Naive thymus-derived CD8-positive, alpha-beta T cell (primary cell): ENCODE data around the gene LAMTOR1. TPM values are rescaled to one million over a fixed set of nuclear protein-coding genes. Genes with fewer than 3 reads are reported as not detected.

Experiments
- ATAC-seq, 2 donors: fragments of 150-1000 bp; cut with Tn5 transposase in 1 of 2; sonication (Bioruptor Pico), chemical (Tn5 transposase) in 1 of 2; 1 replicate in 1 of 2; 2 replicates in 1 of 2; pipeline ENCODE4 v1.10.0; 2021; ENCODE audit warnings: mild to moderate bottlenecking in 2 of 2, moderate library complexity in 2 of 2
- POLR2A ChIA-PET: fragments of 350-600 bp; sonication (Branson Sonifier 250); formaldehyde crosslinking; loops from one replicate; lab custom pipeline; 2021; ENCODE audit warnings: antibody characterized with exemption; lab: Charles Lee
- DNase-seq, 10 donors: peaks; one replicate each; pipeline versions ENCODE4 v3.0.0 to v3.0.0-alpha.2; 2020 to 2022
- H3K27ac Mint-ChIP-seq, 10 donors: one replicate each; pipeline ENCODE4 v1.8.0; 2020 to 2022; ENCODE audit warnings: mild to moderate bottlenecking in 10 of 10, mixed read lengths in 10 of 10, moderate library complexity in 4 of 10, inconsistent platforms in 1 of 10
- H3K27me3 Mint-ChIP-seq, 5 donors: one replicate each; pipeline ENCODE4 v1.8.0; 2021 to 2022; ENCODE audit warnings: mixed read lengths in 5 of 5
- H3K36me3 Mint-ChIP-seq, 3 donors: one replicate each; pipeline ENCODE4 v1.8.0; 2020 to 2022; ENCODE audit warnings: mixed read lengths in 3 of 3, mild to moderate bottlenecking in 2 of 3, inconsistent platforms in 1 of 3
- H3K4me1 Mint-ChIP-seq, 4 donors: one replicate each; pipeline ENCODE4 v1.8.0; 2021 to 2022; ENCODE audit warnings: mixed read lengths in 4 of 4
- H3K4me3 Mint-ChIP-seq, 10 donors: one replicate each; pipeline ENCODE4 v1.8.0; 2020 to 2022; ENCODE audit warnings: mild to moderate bottlenecking in 10 of 10, mixed read lengths in 10 of 10, moderate library complexity in 6 of 10, inconsistent platforms in 1 of 10
- H3K9me3 Mint-ChIP-seq, 9 donors: one replicate each; pipeline ENCODE4 v1.8.0; 2020 to 2022; ENCODE audit warnings: mixed read lengths in 9 of 9, mild to moderate bottlenecking in 3 of 9, inconsistent platforms in 1 of 9, moderate library complexity in 1 of 9
- polyA plus RNA-seq, 3 donors: library from polyadenylated mRNA; unstranded; fragments of 300-500 nt; fragmentation: Illumina TruSeq; gene quantifications; one replicate each; pipeline ENCODE4 v1.2.3, GENCODE V29; 2021
- total RNA-seq, 8 experiments: library from RNA in 2 of 8; stranded (reverse) in 2 of 8; gene quantifications; one replicate each; pipeline ENCODE4 v1.2.3 and lab custom pipeline; 2021 to 2026

The LAMTOR1 gene
- total and polyA plus RNA-seq, 5 experiments from 2014 or later = 66.8 to 87.7 (median 78.0) TPM

DNA sequence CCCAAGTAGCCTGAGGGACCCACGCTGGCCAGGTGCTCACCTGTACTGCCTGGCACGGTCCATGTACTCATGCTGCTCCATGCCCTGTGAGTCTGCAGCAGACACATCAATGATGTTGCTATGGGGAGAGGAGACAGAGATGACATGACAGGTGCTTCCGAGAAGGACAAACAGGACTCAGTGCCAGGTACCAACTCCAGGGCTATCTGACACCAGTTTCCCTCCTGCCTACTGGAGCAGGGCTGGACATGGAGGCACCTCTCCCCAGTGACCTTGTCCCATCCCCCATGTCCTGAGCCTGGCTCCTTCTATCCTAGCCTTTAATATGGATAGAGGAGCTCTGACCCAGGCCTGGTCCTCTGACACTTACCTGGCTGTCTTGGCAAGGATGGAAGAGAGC is 4.4 kb downstream of the LAMTOR1 start:
- no peaks in the 10 kb centered on the region for H3K9me3 Mint-ChIP-seq
- H3K4me1 Mint-ChIP-seq = peaks cover 26 to 45% (median 37%) of the 10 kb centered on the region in 4 donors
- peak overlapping the region in 4 of 10 donors; percentile 24 to 76 (median 70) for H3K27ac Mint-ChIP-seq
- POLR2A ChIA-PET = interaction anchor here (1.5 to 8.1 kb wide), 4 partner anchors 8 to 58 kb away, joined by 5 to 79 read pairs (median 8); partner anchors contain the start of gene ANAPC15
- ATAC-seq = no peak
- H3K27me3 Mint-ChIP-seq = no peaks in the 10 kb centered on the region
- peaks cover 0 to 46% (median 5%) of the 10 kb centered on the region in 3 donors for H3K36me3 Mint-ChIP-seq
- H3K4me3 Mint-ChIP-seq = no peak overlapping the region
- no peak for DNase-seq

DNA sequence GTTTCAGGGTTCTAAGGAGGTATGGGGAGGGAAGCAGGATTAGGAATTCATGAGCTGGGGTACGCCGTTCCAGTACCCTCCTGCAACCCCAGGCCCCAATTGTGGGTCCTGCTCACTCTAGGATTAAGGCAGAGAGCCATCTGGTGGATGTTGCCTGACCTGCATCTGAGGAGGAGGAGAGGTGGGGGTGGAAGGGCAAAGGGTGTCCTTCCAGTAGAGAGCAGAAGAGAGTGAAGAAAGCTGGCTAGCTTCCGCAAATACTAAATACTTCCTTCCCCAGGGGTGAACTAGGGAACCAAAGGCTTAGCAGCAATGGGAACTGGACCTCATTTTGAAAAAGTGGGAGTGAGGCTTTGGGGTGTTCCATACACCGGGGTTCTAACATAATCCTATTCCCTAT is 11.8 kb downstream of the LAMTOR1 start:
- no peaks in the 10 kb centered on the region for H3K9me3 Mint-ChIP-seq
- ATAC-seq (peak; percentile 99), DNase-seq (peak; percentile 34 to 85 (median 68))
- no peaks in the 10 kb centered on the region for H3K27me3 Mint-ChIP-seq
- H3K36me3 Mint-ChIP-seq = peaks cover 0 to 38% (median 0%) of the 10 kb centered on the region in 3 donors
- peak overlapping the region in 8 of 10 donors; percentile 20 to 96 (median 84) for H3K27ac Mint-ChIP-seq
- no peak overlapping the region for H3K4me3 Mint-ChIP-seq
- POLR2A ChIA-PET = interaction anchor here (0.7 to 2.8 kb wide), 6 partner anchors 9 to 66 kb away, joined by 3 to 28 read pairs (median 6); no protein-coding TSS in a partner anchor
- peaks cover 16 to 19% (median 16%) of the 10 kb centered on the region in 4 donors for H3K4me1 Mint-ChIP-seq

DNA sequence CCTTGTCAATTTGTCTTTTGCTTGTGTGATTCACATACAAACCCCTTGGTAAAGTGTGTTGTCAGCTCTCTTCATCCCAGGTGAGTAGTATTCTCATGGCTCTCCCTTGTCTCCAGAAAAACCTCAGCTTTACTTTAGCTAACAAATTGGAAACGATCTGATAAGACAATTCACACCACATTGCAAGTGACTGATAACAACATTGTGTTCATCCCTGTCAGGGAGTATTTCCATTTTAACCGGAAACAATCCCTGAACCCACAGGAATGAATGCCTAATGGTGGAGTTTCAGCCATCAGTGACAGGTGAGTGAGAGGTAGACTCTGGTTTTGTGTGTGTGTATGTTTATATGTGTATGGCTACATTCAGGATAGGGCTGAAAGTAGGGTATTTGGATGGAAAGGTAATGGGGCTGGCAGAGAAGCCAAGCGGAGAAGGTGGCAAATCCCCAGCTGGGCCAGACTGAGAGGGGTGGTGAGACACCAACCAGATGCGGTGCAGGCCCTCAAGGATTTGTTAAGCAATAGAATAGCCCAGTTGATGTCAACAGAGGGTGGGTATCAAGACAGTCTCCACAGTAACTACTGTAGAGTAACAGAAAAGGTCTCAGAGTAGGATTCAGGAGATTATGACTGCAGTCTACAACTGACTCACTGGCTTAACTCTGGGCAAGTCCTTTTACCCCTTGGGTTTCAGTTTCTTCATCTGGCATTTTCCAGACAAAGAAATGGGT is 14.9 kb downstream of the LAMTOR1 start:
- H3K36me3 Mint-ChIP-seq = peaks cover 0 to 23% (median 0%) of the 10 kb centered on the region in 3 donors
- H3K4me3 Mint-ChIP-seq = no peak overlapping the region
- H3K27me3 Mint-ChIP-seq = no peaks in the 10 kb centered on the region
- H3K9me3 Mint-ChIP-seq = no peaks in the 10 kb centered on the region
- no peak for DNase-seq
- H3K4me1 Mint-ChIP-seq = peaks cover 16 to 22% (median 19%) of the 10 kb centered on the region in 4 donors
- H3K27ac Mint-ChIP-seq = peak overlapping the region in 9 of 10 donors; percentile 3 to 56 (median 48)
- ATAC-seq = no peak
- POLR2A ChIA-PET = interaction anchor here (4.7 kb wide), 1 partner anchor 47 kb away, joined by 35 read pairs; no protein-coding TSS in a partner anchor

DNA sequence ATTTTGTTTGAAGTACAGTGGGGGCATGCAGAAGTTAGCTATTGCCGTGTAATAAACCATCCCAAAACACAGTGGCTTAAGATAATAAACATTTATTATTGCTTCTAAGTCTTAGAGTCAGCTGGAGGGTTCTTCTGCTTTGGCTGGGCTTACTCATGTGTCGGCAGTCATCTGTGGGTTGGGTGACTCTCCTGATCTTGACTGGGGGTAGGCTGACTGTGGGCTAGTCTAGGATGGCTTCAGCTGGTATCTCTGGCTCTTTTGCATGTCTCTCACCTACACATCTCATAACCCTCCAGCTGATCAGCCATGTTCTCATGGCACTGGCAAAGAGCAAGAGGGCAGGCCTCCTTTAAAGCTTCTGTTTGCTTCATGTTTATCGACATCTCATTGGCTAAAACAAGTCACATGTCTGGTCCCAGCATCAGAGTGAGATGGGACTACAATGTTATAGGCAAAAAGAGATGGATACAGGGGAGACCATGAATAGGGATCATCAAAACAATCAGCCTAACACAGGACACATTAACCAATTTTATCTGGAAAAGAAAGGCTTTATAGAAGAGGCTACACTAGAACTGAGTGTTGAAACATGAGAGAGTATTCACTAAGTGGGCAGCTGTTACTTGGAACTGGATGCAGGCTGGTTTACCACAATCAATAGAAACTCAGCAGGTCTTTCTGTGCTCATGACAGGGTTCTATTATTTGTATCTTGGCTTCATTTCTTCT is 17.3 kb downstream of the LAMTOR1 start:
- H3K27ac Mint-ChIP-seq = peak overlapping the region; percentile 4 to 93 (median 82)
- no peak for ATAC-seq
- POLR2A ChIA-PET = interaction anchor here (0.6 to 4.7 kb wide), 5 partner anchors 12 to 61 kb away, joined by 3 to 35 read pairs (median 4); partner anchors contain the start of gene ANAPC15

DNA sequence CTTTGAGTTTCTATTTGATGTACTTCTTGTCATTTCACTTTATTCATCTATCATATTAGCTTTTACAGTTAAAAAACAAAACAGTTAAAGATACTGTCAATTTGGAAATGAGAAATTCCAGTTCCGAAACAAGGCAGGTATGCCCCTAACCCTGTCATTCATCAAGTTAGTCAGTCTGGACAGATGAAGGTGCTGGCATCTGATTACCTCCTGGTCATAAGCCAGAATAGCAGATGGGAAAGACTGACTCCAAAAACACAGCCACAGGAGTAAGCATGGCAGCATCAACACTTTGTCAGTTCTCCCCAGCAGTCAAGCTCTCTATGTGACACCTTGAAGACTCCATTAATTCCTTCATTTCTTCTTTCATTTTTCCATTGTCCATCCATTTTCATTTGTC is 18.1 kb downstream of the LAMTOR1 start:
- Mint-ChIP-seq H3K36me3 (peaks cover 0 to 18% (median 0%) of the 10 kb centered on the region in 3 donors), H3K4me3 (no peak overlapping the region), H3K27ac (peak overlapping the region in 9 of 10 donors; percentile 18 to 93 (median 67)), H3K9me3 (no peaks in the 10 kb centered on the region), H3K4me1 (peaks cover 23 to 32% (median 28%) of the 10 kb centered on the region in 4 donors), H3K27me3 (no peaks in the 10 kb centered on the region)
- no peak for DNase-seq
- ATAC-seq = no peak
- POLR2A ChIA-PET = interaction anchor here (0.8 to 4.7 kb wide), 5 partner anchors 12 to 60 kb away, joined by 4 to 35 read pairs (median 4); partner anchors contain the start of gene ANAPC15

More for the DNA sequence above, 17.3 kb downstream of the LAMTOR1 start:
- peaks cover 0 to 18% (median 0%) of the 10 kb centered on the region in 3 donors for H3K36me3 Mint-ChIP-seq
- no peak overlapping the region for H3K4me3 Mint-ChIP-seq
- no peaks in the 10 kb centered on the region for H3K9me3 Mint-ChIP-seq
- peaks cover 18 to 25% (median 21%) of the 10 kb centered on the region in 4 donors for H3K4me1 Mint-ChIP-seq
- H3K27me3 Mint-ChIP-seq = no peaks in the 10 kb centered on the region
- DNase-seq = no peak

DNA sequence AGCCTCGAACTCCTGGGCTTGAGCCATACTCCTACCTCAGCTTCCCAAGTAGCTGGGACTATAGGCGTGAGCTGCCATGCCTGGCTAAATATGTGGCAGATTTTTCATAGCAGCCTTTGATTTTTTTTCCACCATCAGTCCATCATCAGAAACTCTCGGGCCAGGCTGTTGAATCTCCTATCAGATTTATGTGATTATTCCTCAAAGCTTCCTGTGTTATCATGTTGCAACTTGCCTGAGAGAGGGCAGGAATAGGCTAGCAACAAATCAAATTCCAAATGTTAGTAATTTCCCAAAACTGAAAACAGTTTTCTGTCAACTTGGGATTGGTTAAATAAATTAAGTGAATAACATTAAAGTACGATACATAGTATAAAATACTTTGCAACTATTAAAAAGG is 19.0 kb downstream of the LAMTOR1 start:
- ATAC-seq (no peak), DNase-seq (no peak)
- Mint-ChIP-seq H3K4me3 (no peak overlapping the region), H3K27ac (peak overlapping the region in 9 of 10 donors; percentile 9 to 98 (median 84)), H3K4me1 (peaks cover 25 to 36% (median 34%) of the 10 kb centered on the region in 4 donors), H3K9me3 (no peaks in the 10 kb centered on the region), H3K27me3 (no peaks in the 10 kb centered on the region), H3K36me3 (peaks cover 0 to 17% (median 0%) of the 10 kb centered on the region in 3 donors)
- POLR2A ChIA-PET = interaction anchor here (0.7 to 4.7 kb wide), 3 partner anchors 17 to 43 kb away, joined by 3 to 35 read pairs (median 4); no protein-coding TSS in a partner anchor

DNA sequence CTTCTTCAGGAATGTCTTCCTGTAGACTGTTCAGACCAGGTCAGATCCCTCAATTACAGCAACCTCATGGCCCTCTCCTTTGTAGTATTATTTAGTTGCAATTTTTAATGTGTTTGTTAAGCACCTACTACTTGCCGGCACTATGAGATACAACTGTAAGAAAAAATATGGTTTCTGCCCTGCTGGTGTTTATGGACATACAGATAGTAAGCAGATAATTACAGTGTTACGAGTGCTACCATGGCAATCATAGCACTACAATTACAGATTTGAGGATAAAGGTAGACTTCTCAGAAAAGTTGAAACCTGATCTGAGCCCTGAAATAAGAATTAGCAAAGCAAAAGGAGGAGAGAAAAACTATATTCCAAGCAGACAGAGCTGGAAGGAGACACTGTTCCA is 19.7 kb downstream of the LAMTOR1 start:
- Mint-ChIP-seq H3K4me3 (no peak overlapping the region), H3K27ac (peak overlapping the region; percentile 44 to 98 (median 83)), H3K9me3 (no peaks in the 10 kb centered on the region), H3K27me3 (no peaks in the 10 kb centered on the region), H3K4me1 (peaks cover 29 to 42% (median 41%) of the 10 kb centered on the region in 4 donors), H3K36me3 (peaks cover 0 to 15% (median 0%) of the 10 kb centered on the region in 3 donors)
- DNase-seq (no peak), ATAC-seq (no peak)
- POLR2A ChIA-PET = interaction anchor here (0.7 to 4.7 kb wide), 3 partner anchors 19 to 44 kb away, joined by 3 to 56 read pairs (median 35); no protein-coding TSS in a partner anchor

DNA sequence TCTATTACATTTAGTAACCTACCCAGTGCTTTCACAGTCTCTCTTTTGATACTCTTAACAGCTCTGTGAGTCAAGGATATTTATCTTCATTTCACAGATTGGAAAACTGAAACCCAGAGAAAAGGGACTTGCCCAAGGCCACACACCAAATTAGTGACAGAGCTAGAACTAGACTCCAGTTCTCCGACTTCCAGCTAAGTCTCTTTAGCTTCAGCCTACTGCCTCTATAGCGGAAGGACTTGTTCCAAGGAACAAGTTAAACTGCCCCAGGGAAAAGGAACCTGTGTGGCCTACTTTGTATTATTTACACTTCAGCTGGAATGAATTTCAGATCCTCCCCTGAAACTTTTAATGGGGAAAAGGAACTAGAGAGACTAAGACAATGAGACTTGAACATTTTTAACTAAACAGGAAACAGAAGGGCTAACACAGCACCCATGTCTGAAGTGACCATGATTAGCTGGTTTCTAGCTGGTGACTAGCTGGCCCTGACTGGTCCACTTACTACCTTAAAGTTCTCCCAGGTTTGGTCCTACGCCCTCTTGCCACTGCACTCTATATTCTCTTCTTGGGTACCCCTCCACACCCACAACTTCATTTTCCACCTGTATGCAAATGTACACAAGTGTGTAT is 21.2 kb downstream of the LAMTOR1 start:
- H3K27ac Mint-ChIP-seq = peak overlapping the region; percentile 95 to 100 (median 98)
- DNase-seq = no peak
- H3K9me3 Mint-ChIP-seq = no peaks in the 10 kb centered on the region
- no peaks in the 10 kb centered on the region for H3K27me3 Mint-ChIP-seq
- peaks cover 27 to 51% (median 44%) of the 10 kb centered on the region in 4 donors for H3K4me1 Mint-ChIP-seq
- peaks cover 0 to 7% (median 0%) of the 10 kb centered on the region in 3 donors for H3K36me3 Mint-ChIP-seq
- H3K4me3 Mint-ChIP-seq = peak overlapping the region; percentile 52 to 100 (median 79)
- no peak for ATAC-seq
- POLR2A ChIA-PET = interaction anchor here (0.7 to 4.6 kb wide), 8 partner anchors 11 to 731 kb away, joined by 3 to 56 read pairs (median 4); no protein-coding TSS in a partner anchor

DNA sequence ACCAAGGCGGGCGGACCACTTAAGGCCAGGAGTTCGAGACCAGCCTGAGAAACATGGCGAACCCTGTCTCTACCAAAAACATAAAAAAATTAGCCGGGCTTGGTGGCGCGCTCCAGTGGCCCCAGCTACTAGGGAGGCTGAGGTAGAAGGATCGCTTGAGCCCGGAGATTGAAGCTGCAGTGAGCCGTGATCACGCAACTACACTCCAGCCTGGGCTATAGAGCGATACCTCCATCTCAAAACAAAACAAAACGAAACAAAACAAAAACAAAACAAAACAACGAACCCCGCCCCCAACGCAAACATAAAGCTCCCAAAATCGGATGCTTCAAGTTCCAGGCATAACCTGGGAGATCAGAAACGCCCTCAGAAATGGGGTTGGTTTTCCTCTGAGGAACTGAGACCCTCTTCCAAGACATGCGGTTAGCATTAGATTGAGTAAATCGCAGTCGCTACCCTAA is 21.9 kb downstream of the LAMTOR1 start:
- H3K27ac Mint-ChIP-seq = peak overlapping the region; percentile 95 to 100 (median 98)
- no peaks in the 10 kb centered on the region for H3K27me3 Mint-ChIP-seq
- H3K36me3 Mint-ChIP-seq = peaks cover 0 to 7% (median 0%) of the 10 kb centered on the region in 3 donors
- POLR2A ChIA-PET = interaction anchor here (0.7 to 4.6 kb wide), 7 partner anchors 18 to 732 kb away, joined by 3 to 56 read pairs (median 3); no protein-coding TSS in a partner anchor
- DNase-seq (no peak), ATAC-seq (no peak)
- H3K4me3 Mint-ChIP-seq = peak overlapping the region; percentile 88 to 100 (median 92)
- H3K9me3 Mint-ChIP-seq = no peaks in the 10 kb centered on the region
- peaks cover 27 to 54% (median 45%) of the 10 kb centered on the region in 4 donors for H3K4me1 Mint-ChIP-seq

DNA sequence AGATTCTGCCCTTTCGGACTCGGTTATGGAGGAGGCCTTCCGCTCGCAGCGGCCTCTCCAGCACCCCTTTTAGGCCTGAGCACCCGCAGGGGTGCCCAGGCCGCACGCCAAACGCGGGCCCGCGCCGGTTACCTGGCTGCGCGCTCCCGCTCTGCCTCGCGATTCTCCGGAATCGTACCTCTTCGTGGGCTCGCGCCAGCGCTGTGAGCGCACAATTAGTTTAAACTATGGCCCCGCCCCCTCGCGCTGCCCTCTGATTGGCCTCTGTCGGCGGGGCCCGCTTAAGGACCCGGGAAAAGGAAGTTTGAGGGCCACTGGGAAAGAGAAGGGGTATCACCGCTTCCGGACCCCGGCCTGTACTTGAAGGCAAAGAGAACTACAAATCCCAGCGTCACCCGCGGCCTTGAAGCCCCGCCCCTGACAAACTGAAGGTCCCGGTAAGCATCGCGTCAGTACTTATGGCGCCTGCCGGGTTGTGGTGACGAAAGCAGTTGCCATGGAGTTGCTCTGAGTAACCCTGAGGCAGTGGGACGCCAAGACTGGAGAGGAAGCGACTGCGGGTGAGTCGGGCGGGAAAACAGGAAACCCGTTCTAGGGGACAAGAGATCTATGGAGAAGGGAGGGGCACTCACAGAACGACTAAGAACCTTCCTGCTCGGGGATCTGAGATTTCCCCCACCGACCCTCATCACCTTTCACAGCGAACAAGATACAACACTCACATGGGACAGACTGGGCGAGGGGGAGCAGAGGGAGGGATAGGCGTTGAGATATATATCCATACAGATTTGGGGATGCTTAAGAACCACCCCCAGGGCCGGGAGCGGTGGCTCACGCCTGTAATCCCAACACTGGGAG is 22.5 kb downstream of the LAMTOR1 start, which contains the start of the genes LRRC51 and NUMA1:
LRRC51 (plus strand) TSS at position 525 of the 858 bp plus-strand sequence. CDS start 8,234 bp downstream, outside the sequence.
NUMA1 (minus strand) TSS at position 217 of the 858 bp plus-strand sequence. CDS start 44,599 bp downstream, outside the sequence.
- H3K27ac Mint-ChIP-seq = peak within 1 kb of the TSS; percentile 95 to 100 (median 98)

More for the DNA sequence above, 22.5 kb downstream of the LAMTOR1 start, which contains the start of the genes LRRC51 and NUMA1:
- POLR2A ChIA-PET = interaction anchor here (1.0 to 4.6 kb wide), 4 partner anchors 32 to 41 kb away, joined by 4 to 56 read pairs (median 7); partner anchors contain the start of gene ANAPC15
- Mint-ChIP-seq H3K36me3 (peaks cover 0 to 12% (median 3%) of the 10 kb centered on the region in 3 donors), H3K9me3 (no peaks in the 10 kb centered on the region), H3K4me1 (peaks cover 25 to 55% (median 44%) of the 10 kb centered on the region in 4 donors), H3K27me3 (no peaks in the 10 kb centered on the region), H3K4me3 (peak within 1 kb of the TSS; percentile 88 to 100 (median 92))
- ATAC-seq (peak; percentile 89 to 92), DNase-seq (peak; percentile 89 to 100 (median 99))
